ENCODE results near the gene TFDP1.

DNA sequence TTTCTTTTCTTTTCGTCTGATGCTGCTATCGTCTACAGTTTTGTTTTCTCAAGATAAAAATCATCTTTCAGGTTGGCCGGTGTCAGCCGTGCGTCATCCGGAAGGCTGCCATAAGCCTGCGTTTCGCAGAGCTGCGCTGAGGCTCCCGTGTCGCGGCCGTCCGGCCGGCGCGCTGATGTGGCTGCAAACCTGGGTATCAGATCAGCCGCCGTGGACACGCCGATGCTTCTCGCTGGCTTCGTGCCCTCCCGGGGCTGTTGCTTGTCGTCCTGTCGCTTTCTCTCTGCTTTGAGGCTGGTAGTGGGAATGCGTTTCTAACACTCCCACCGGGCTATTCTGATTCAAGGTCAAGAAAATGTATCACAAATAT is 45.9 kb upstream of the TFDP1 start:
- no peak for TF ChIP-seq CTCF (IDR thresholded peaks at IDR 0.05)
- no peak for TF ChIP-seq POLR2A (IDR thresholded peaks at IDR 0.05)
